ELR (cell line): Measurements from ENCODE around the gene TMEM221.
A peak's percentile ranks its signal among the peaks of the same experiment; 100 is the strongest.

Experiments used
- DNase-seq: peaks from one replicate; pipeline ENCODE4 v3.0.0-alpha.2; 2015; ENCODE audit warnings: low read depth

Gene TMEM221

GRCh38 chr19:17441241-17442021 lies 7.0 kb downstream of the TMEM221 start:
- peak; percentile 57 for DNase-seq

DNA sequence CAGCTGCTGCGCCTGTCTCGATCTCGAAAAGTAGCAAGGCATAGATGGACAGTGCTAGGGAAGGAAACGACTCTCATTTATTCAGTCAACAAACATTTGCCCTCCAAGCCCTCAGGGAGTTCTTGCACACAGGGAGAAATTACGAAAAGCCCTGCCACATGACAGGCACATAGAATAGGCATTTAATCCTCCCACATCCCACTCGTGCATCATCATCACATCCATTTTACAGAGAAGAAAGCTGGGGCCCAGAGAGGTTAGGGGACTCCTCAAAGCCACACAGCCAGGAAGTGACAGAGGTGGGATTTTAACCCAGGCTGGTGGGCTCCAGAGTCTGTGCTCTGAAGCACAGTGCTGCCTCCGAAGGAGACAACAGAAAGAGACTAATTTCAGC lies 11.6 kb downstream of the TMEM221 start:
- DNase-seq = no peak

GRCh38 chr19:17436094-17436873 lies 12.2 kb downstream of the TMEM221 start:
- DNase-seq = no peak

- DNase-seq = no peak
Observed at GRCh38 chr19:17435218-17435617, 13.2 kb downstream of the TMEM221 start.

DNA sequence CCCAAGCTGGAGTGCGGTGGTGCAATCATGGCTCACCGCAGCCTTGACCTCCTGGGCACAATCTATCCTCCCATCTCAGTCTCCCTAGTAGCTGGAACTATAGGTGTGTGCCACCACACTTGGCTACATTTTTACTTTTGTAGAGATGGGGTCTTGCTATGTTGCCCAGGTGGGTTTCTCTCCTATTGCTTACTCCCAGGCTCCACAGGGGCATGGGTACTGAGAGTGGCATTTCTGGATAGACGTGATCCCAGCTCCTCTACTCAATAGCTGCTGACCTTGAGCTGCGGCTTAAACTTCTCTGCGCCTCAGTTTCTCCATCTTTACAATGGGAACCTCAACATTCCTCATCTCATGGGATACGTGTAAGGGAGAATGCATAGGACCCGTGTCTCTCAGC lies 17.1 kb downstream of the TMEM221 start:
- DNase-seq = no peak

DNA sequence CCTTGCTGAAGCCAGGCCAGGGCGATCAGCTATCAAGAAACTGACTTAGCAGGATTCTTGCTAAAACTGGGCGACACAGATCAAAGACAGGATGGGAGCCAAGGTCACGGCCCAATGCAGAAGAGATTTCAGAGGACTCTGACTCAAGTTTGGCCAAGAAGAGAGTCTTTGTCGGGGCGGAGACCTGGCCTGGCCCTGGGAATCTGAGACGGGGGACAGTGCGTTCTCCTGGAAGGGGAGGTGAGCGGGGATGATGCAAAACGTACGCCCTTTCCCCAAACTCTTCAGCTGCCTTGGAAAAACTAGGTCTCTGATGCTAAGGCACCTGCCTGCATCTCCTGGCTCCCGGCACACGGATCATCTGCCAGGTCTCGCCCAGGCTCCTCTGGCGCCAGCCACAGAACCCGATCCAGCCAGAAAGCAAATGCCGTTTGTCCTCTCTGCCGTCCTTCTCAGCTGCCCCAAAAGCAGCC lies 18.8 kb downstream of the TMEM221 start:
- no peak for DNase-seq

- DNase-seq = peak; percentile 34
Observed at GRCh38 chr19:17424743-17425365, 23.6 kb downstream of the TMEM221 start.

GRCh38 chr19:17423429-17424208 lies 24.8 kb downstream of the TMEM221 start:
- no peak for DNase-seq

DNA sequence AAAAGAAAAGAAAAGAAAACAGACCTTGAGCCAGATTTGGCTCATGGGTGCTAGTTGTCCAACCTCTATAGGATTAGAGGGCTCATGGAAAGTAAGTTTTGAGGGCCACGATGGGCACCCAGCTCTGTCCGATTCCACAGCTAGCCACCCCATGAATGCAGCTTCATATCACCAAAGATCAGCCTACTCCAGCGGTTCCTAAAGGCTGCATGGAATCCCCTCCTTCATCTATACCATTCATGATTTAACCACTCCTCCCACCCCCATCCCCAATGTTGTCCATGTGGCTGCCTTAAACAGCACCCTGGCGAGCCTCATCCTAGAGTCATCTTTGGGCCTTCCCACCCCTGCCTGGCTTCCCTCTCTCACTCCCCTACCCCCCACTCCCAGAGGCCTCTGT lies 26.5 kb downstream of the TMEM221 start:
- no peak for DNase-seq

DNA sequence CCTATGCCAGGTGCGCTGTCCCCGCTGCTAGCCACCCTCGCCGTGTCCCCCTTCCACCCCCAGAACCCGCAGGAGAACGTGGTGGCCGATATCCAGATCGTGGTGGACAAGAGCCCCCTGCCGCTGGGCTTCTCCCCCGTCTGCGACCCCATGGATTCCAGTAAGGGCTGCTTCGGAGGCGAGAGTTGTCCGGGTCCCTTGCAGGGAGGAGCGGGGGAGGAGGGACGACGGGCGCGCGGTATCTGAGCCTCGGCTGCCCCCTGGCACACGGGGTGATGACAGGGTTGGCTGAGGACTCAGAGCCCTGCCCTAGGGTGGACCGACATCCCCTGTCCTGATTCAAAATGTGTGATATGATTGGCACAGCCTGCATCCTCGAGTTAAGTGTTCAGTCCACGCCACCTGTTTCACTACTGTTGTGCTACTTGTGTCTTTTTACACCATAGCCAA lies 28.0 kb downstream of the TMEM221 start:
- DNase-seq = peak; percentile 20

GRCh38 chr19:17419621-17420474 lies 28.6 kb downstream of the TMEM221 start, which contains the start of gene MVB12A:
MVB12A (plus strand) TSS chr19:17420047; CDS start chr19:17420136, 89 bp downstream.
- DNase-seq = peak; percentile 99

DNA sequence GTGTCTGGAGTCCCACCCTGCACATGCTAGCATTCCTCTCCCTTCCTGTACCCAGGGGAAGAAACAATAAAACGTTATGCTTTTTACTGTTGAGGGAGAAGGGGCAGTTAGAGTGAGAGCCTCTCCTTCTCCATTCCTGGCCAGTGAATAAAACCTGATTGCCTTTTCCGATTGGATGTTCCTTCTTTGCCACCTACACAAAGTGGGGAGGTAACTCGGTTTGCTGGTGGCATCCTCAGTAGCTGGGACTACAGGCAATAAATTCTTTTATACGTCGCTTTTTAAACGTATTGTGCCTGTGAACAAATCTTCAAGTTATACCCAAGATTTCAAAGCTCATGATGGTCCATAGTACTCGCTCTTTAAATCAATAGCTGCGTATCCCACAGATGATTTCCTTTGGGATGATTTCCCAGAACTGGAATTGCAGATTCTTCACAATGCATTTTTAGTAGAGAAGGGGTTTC lies 29.3 kb downstream of the TMEM221 start:
- DNase-seq = peak; percentile 27

DNA sequence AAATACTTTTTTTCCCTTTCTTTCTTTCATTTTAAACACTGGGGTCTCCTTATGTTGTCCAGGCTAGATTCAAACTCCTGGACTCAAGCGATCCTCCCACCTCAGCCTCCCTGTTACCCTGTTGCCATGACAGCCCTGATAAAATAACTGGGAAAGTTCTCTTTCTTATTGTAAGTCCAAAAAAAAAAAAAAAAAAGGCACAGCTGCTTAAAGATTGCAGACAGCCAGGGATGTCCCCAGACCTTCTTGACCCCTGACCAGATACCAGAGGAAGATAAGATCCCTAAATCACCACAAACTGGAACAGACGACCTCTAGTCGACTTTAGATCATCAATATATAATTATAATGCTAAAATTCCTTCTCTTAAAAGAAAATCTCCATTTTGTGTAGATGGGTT lies 29.8 kb downstream of the TMEM221 start:
- DNase-seq = no peak

DNA sequence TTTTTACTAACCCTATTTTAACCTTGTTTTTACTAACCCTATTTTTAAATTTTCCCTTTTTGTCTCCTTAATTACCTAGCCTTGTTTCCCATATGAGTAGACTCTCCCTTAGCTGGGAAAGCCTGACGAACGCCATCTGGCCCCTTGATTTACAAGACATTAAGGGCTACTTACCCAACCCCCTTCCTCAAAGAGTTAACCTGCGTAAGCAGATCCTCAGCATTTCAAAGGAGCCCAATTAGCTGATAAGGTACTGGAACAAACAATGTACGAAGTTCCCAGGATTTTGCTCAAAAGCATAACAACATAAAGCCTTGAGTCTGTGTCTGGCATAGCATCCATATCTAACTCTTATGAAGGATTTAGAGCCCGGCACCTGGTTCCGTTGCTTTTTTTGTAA lies 33.3 kb downstream of the TMEM221 start:
- DNase-seq = no peak

GRCh38 chr19:17414097-17414496 lies 34.4 kb downstream of the TMEM221 start:
- DNase-seq = no peak

- no peak for DNase-seq
Observed at GRCh38 chr19:17411801-17412200, 36.7 kb downstream of the TMEM221 start.

DNA sequence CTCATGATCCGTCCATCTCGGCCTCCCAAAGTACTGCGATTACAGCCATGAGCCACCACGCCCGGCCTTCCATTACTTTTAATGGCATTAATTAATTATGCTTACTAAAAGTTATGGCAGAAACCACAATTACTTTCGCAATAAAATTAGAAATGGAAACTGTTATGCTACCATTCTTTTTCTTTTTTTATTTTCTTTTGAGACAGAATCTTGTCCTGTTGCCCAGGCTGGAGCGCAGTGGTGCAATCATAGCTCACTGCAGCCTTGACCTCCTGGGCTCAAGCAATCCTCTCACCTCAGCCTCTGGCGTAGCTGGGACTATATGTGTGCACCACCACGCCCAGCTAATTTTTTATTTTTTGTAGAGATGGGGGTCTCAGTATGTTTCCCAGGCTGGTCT lies 38.5 kb downstream of the TMEM221 start:
- DNase-seq = no peak

DNA sequence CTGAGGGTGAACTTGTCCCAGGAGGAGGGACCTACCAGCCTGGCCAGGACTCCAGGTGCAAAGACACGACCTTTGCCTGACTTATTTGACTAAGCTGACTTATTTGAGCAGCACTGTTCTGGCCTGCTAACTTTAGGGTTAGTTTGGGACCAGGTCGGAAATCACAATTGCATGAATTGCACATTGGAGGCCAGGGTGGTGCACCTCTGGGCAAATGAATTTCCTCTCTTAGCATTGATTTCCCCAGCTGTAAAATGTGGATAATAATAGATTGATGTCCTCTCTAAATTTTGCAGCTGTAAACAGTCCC lies 41.6 kb downstream of the TMEM221 start:
- no peak for DNase-seq

DNA sequence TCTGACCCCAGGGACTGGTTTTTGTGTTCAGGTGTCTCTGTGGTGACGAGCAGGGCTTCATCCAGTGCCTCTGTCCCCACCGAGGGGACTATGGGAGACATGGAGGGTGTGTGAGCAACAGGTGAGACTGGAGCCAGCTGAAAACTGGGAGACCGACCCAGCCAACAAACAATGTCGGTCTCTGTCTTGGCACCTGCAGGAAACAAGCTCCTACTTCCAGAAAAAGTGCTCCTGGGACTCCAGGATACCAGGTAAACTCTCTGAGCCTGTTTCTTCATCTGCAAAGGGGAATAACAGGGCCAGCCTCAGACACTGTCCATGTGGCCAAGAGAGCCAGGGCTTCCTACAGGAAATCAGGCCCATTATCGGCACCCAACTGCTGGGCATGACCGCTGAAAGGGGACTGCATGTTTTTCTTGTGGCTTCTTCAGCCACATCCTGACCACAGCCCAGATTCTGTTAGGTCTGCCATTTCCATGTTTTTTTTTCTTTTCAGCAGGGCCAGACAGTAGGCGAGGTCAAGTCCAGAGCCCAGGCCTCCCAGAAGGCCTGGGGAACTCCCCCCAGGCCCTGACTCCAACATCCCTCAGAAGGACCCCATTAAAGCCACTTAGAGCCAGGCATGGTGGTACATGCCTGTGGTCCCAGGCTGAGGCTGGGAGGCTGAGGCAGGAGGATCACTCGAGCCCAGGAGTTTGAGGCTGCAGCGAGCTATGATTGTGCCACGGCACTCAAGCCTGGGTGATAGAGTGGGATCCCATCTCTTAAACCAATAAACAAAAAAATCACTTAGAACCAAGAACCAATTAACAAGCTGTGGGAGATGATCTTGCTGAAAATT lies 42.2 kb downstream of the TMEM221 start:
- peak; percentile 47 for DNase-seq
